OCI-LY1 (cell line): ENCODE data around the gene CDH13.

ENCODE experiments used
- EZH2 ChIP-seq: fragments of 200-600 bp; sonication (generic), shearing (Covaris generic); IDR thresholded peaks from 2 replicates; pipeline ENCODE4 v1.8.0; 2017; ENCODE audit warnings: borderline replicate concordance, mixed run types, mild to moderate bottlenecking, antibody characterized with exemption, low read length, moderate library complexity, mixed read lengths
- TF ChIP-seq, protein P1 (sequence below): fragments of 200-600 bp; sonication (generic), shearing (Covaris generic); IDR thresholded peaks from 2 replicates; pipeline ENCODE4 v1.5.1; 2017; ENCODE audit warnings: mild to moderate bottlenecking, antibody characterized with exemption, low read length, moderate library complexity, mixed read lengths

- TF ChIP-seq, protein P1, sequence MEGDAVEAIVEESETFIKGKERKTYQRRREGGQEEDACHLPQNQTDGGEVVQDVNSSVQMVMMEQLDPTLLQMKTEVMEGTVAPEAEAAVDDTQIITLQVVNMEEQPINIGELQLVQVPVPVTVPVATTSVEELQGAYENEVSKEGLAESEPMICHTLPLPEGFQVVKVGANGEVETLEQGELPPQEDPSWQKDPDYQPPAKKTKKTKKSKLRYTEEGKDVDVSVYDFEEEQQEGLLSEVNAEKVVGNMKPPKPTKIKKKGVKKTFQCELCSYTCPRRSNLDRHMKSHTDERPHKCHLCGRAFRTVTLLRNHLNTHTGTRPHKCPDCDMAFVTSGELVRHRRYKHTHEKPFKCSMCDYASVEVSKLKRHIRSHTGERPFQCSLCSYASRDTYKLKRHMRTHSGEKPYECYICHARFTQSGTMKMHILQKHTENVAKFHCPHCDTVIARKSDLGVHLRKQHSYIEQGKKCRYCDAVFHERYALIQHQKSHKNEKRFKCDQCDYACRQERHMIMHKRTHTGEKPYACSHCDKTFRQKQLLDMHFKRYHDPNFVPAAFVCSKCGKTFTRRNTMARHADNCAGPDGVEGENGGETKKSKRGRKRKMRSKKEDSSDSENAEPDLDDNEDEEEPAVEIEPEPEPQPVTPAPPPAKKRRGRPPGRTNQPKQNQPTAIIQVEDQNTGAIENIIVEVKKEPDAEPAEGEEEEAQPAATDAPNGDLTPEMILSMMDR = no peak
- TF ChIP-seq EZH2 = no peak
Measured at GRCh38 chr16:83669456-83669855, 1042.7 kb downstream of the CDH13 start.
